Kidney (tissue), 14 donors: ENCODE results near the gene GK2. TPM values are rescaled to one million over a fixed set of nuclear protein-coding genes. Genes with fewer than 3 reads are reported as not detected.

Experiments used
- DNase-seq, 5 donors: peaks; one replicate each; pipeline ENCODE4 v3.0.0-alpha.2; 2013 to 2020
- FAIRE-seq: peaks from 2 replicates; lab custom pipeline; 2012; peaks lifted over from hg19 to GRCh38; lab: Jason Lieb, UNC
- H3K27ac ChIP-seq, 2 donors: one replicate each; pipeline ENCODE4 v1.7.0; 2013; ENCODE audit warnings: low read depth in 2 of 2, low read length in 2 of 2, inconsistent platforms in 1 of 2
- H3K27me3 ChIP-seq: one replicate; pipeline ENCODE4 v1.7.1; 2013; ENCODE audit warnings: low read length, inconsistent platforms; ENCODE audit not compliant: control insufficient read depth, insufficient read depth
- H3K36me3 ChIP-seq, 3 donors: one replicate each; pipeline versions ENCODE4 v1.7.0 to v1.7.1; 2013; ENCODE audit warnings: low read length in 3 of 3, control low read depth in 1 of 3, inconsistent platforms in 1 of 3; ENCODE audit not compliant: insufficient read depth in 3 of 3, control insufficient read depth in 2 of 3
- H3K4me1 ChIP-seq, 3 donors: one replicate each; pipeline versions ENCODE4 v1.7.0 to v1.7.1; 2013; ENCODE audit warnings: low read length in 3 of 3, inconsistent platforms in 1 of 3, low read depth in 1 of 3; ENCODE audit not compliant: control insufficient read depth in 2 of 3, insufficient read depth in 2 of 3
- H3K4me3 ChIP-seq, 3 donors: one replicate each; pipeline versions ENCODE4 v1.7.0 to v1.8.1; 2013; ENCODE audit warnings: low read length in 3 of 3, control low read depth in 1 of 3, inconsistent platforms in 1 of 3
- H3K9ac ChIP-seq, 3 donors: one replicate each; pipeline versions ENCODE4 v1.7.0 to v1.7.1; 2013; ENCODE audit warnings: low read length in 3 of 3, control low read depth in 1 of 3, inconsistent platforms in 1 of 3
- H3K9me3 ChIP-seq, 3 donors: one replicate each; pipeline versions ENCODE4 v1.7.0 to v1.7.1; 2013; ENCODE audit warnings: low read length in 3 of 3, control low read depth in 1 of 3, inconsistent platforms in 1 of 3; ENCODE audit not compliant: control insufficient read depth in 2 of 3, insufficient read depth in 1 of 3
- intact Hi-C: fragments of 100-400 bp; cut with DNase I; formaldehyde crosslinking; loops from one replicate; pipeline ENCODE4 v1.11.1; 2022
- polyA plus RNA-seq: library from polyadenylated mRNA; stranded (reverse); fragments of 350-450 nt; fragmentation: Illumina TruSeq; extraction: RNeasy Lipid Tissue Mini Kit (QIAGEN cat#74804); gene quantifications from one replicate; pipeline ENCODE4 v1.2.3, GENCODE V29; 2014; ENCODE audit warnings: low read depth, low replicate concordance; ENCODE audit not compliant: insufficient read depth
- total RNA-seq: library from RNA; stranded (reverse); fragmentation: NEBNext Ultra II Directional; extraction: Animal tissue kit (Norgen Biotek cat#: 25700); gene quantifications from one replicate; pipeline ENCODE4 v1.2.1, GENCODE V29; 2021
- TF ChIP-seq, protein P1 (sequence below): IDR thresholded peaks from 3 replicates; pipeline ENCODE4 v1.5.1; 2012; ENCODE audit warnings: mild to moderate bottlenecking, moderate library complexity, borderline replicate concordance; ENCODE audit not compliant: insufficient read depth; ENCODE audit errors: extremely low read depth
- donor health status: control.
- donor health status: control.
- donor health status: control.
- donor health status: control.
- donor health status: control.
- donor health status: DM: yes; HTN: yes; CAD: no.
- donor health status: Normal renal cell carcinoma (clear cell type).

Gene GK2
- total and polyA plus RNA-seq, 2 donors from 2014 or later = not detected

DNA sequence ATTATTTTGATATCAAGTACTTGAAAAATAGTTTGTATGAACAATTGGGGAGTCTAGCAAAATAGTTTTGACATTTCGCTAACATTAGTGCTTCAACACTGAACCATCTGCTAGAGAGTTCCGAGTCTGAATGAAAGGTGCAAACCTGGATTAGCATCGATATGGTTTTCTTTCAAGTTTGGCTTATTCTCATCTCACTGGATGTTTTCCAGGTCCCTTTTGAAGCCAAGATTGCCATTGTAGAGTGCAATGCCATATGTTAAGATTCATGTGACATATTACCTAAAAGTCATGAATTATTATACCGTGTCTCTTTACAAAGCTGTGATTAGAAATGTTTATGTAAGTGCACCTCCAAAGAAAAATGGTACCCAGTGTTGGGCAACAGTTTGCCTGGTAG is 45.4 kb downstream of the GK2 start:
- TF ChIP-seq, protein P1, sequence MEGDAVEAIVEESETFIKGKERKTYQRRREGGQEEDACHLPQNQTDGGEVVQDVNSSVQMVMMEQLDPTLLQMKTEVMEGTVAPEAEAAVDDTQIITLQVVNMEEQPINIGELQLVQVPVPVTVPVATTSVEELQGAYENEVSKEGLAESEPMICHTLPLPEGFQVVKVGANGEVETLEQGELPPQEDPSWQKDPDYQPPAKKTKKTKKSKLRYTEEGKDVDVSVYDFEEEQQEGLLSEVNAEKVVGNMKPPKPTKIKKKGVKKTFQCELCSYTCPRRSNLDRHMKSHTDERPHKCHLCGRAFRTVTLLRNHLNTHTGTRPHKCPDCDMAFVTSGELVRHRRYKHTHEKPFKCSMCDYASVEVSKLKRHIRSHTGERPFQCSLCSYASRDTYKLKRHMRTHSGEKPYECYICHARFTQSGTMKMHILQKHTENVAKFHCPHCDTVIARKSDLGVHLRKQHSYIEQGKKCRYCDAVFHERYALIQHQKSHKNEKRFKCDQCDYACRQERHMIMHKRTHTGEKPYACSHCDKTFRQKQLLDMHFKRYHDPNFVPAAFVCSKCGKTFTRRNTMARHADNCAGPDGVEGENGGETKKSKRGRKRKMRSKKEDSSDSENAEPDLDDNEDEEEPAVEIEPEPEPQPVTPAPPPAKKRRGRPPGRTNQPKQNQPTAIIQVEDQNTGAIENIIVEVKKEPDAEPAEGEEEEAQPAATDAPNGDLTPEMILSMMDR = no peak
- H3K4me3 ChIP-seq = no peak overlapping the region
- no peaks in the 10 kb centered on the region for H3K9me3 ChIP-seq
- no peak overlapping the region for H3K9ac ChIP-seq
- no peak for DNase-seq
- no peak for FAIRE-seq
- intact Hi-C loops = no loop called here
- no peaks in the 10 kb centered on the region for H3K36me3 ChIP-seq
- H3K4me1 ChIP-seq = no peaks in the 10 kb centered on the region
- no peaks in the 10 kb centered on the region for H3K27me3 ChIP-seq
- H3K27ac ChIP-seq = no peak overlapping the region

DNA sequence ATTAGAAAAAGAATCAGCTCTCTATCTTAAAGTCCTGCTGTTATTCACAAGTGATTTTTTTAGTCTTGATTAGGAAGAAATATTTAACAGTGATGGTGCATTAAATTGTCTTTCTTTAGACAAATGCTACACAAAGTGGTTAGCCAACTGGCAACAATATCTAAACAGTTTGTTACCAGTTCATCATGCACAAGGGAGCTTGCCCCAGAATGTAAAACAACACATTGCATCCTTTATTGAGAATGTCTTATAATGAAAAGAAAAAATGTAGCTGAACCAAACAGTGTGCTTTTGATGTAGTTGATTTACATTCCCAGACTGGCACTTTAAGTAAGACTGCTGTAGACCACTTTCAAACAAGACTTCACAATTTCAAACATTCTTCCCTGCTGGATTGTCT is 48.0 kb downstream of the GK2 start:
- no peak overlapping the region for H3K27ac ChIP-seq
- H3K4me1 ChIP-seq = no peaks in the 10 kb centered on the region
- no peak for DNase-seq
- no peaks in the 10 kb centered on the region for H3K9me3 ChIP-seq
- intact Hi-C loops = no loop called here
- TF ChIP-seq, protein P1 = no peak
- no peak for FAIRE-seq
- H3K27me3 ChIP-seq = no peaks in the 10 kb centered on the region
- no peaks in the 10 kb centered on the region for H3K36me3 ChIP-seq
- no peak overlapping the region for H3K4me3 ChIP-seq
- no peak overlapping the region for H3K9ac ChIP-seq

DNA sequence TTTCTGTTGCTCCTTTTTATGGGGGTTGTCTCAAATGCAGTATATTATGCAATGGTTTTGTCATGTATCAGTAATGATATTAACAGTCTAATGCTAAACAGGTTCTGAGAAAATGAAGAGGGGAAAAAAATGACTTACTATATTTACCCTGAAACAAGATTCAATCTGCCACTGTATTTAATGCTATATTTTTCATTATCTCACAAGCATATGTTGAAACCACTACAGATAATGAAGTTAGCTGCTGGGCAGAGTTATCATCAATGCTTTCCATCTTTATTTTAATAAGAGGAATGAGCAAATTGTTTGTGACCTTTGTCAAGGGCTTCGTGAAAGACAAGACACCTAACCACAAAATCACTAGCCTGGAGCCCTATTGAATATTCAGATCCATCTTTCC is 49.6 kb downstream of the GK2 start:
- Histone ChIP-seq H3K9ac (no peak overlapping the region), H3K36me3 (no peaks in the 10 kb centered on the region), H3K9me3 (no peaks in the 10 kb centered on the region), H3K4me1 (no peaks in the 10 kb centered on the region), H3K27me3 (no peaks in the 10 kb centered on the region), H3K4me3 (no peak overlapping the region), H3K27ac (no peak overlapping the region)
- intact Hi-C loops = no loop called here
- TF ChIP-seq, protein P1 = no peak
- DNase-seq (no peak), FAIRE-seq (no peak)

DNA sequence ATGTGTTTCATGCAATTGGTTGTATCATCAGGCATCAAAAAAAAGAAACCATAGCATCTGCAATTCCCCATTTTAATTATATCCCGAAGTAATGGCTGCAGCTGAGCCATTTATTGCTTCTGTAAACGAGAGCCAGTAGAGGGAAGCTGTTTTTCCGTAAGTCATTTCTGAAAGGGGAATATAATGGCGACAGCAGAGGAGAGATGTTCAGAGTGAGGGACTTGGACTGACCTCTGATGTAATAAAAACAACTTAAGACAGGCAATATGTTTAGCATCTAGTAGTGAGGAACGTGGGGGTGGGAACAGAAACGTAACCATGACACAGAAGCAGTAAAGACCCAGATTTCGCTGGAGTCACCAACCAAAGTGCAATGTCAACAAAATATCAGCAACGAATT is 50.7 kb downstream of the GK2 start:
- Histone ChIP-seq H3K9ac (no peak overlapping the region), H3K4me1 (no peaks in the 10 kb centered on the region), H3K27ac (no peak overlapping the region), H3K27me3 (no peaks in the 10 kb centered on the region), H3K9me3 (no peaks in the 10 kb centered on the region), H3K36me3 (no peaks in the 10 kb centered on the region), H3K4me3 (peak overlapping the region in 1 of 3 donors; percentile 14)
- TF ChIP-seq, protein P1 = no peak
- FAIRE-seq (no peak), DNase-seq (peak in 2 of 5 donors; percentile 17 to 35)
- intact Hi-C loops = no loop called here
